Central memory CD4-positive, alpha-beta T cell (primary cell): Measurements from ENCODE around the gene CDK1.
A peak's percentile ranks its signal among the peaks of the same experiment; 100 is the strongest.

ENCODE experiments used
- DNase-seq: peaks from one replicate; pipeline ENCODE4 v3.0.0; 2022
- total RNA-seq, 3 experiments: gene quantifications; one replicate each; lab custom pipeline; 2026; lab: John Stamatoyannopoulos, UW

CDK1 gene
- total RNA-seq: 0.87 to 3.3 (median 2.7) reads per million in 3 experiments

- peak; percentile 94 for DNase-seq
These were observed at the start of gene CDK1 for GRCh38 chr10:60778214-60778970. Gene CDK1, plus strand, starts transcription at chr10:60778478. Its CDS starts 1,688 bp downstream, at chr10:60780166.

- no peak for DNase-seq
These were observed 49.2 kb upstream of the CDK1 start for GRCh38 chr10:60729106-60729505.

GRCh38 chr10:60731134-60731885 is 47.0 kb upstream of the CDK1 start:
- peak; percentile 50 for DNase-seq

- DNase-seq: peak; percentile 49
These were observed 46.0 kb upstream of the CDK1 start for GRCh38 chr10:60732198-60732806.

GRCh38 chr10:60732807-60733516 is 45.3 kb upstream of the CDK1 start:
- DNase-seq: peak; percentile 56

GRCh38 chr10:60733517-60733822 is 44.8 kb upstream of the CDK1 start:
- DNase-seq: no peak

GRCh38 chr10:60733826-60734225 is 44.5 kb upstream of the CDK1 start:
- DNase-seq: no peak

- DNase-seq: no peak
These were observed 44.1 kb upstream of the CDK1 start for GRCh38 chr10:60734226-60734625.

GRCh38 chr10:60735244-60735643 is 43.0 kb upstream of the CDK1 start:
- no peak for DNase-seq

GRCh38 chr10:60737242-60737641 is 41.0 kb upstream of the CDK1 start:
- DNase-seq: no peak

- no peak for DNase-seq
These were observed 38.7 kb upstream of the CDK1 start for GRCh38 chr10:60739558-60739957.

- no peak for DNase-seq
These were observed 35.8 kb upstream of the CDK1 start for GRCh38 chr10:60742512-60742911.

GRCh38 chr10:60747817-60748469 is 30.3 kb upstream of the CDK1 start:
- no peak for DNase-seq

GRCh38 chr10:60753152-60753551 is 25.1 kb upstream of the CDK1 start:
- no peak for DNase-seq

- DNase-seq: no peak
These were observed 24.5 kb upstream of the CDK1 start for GRCh38 chr10:60753817-60754216.

- DNase-seq: no peak
These were observed 20.8 kb upstream of the CDK1 start for GRCh38 chr10:60757420-60757895.

- DNase-seq: no peak
These were observed 19.1 kb upstream of the CDK1 start for GRCh38 chr10:60759181-60759580.

- no peak for DNase-seq
These were observed 17.5 kb upstream of the CDK1 start for GRCh38 chr10:60760711-60761210.

- no peak for DNase-seq
These were observed 15.7 kb upstream of the CDK1 start for GRCh38 chr10:60762554-60762953.

- no peak for DNase-seq
These were observed 10.9 kb upstream of the CDK1 start for GRCh38 chr10:60767424-60767823.

GRCh38 chr10:60769406-60769805 is 8.9 kb upstream of the CDK1 start:
- no peak for DNase-seq

- no peak for DNase-seq
These were observed 523 bp upstream of the CDK1 start for GRCh38 chr10:60777696-60778213.
